LNCaP clone FGC (cell line): Measurements from ENCODE around the gene CD59.

Source experiments
- DNase-seq: peaks from one replicate; pipeline ENCODE4 v3.0.0-alpha.2; 2011; ENCODE audit warnings: low read depth
- H3K4me3 ChIP-seq: 2 replicates; pipeline ENCODE4 v1.5.1; 2011; ENCODE audit warnings: mild to moderate bottlenecking, low read depth, low read length, control low read depth
- TF ChIP-seq, protein P1 (sequence below): IDR thresholded peaks from 2 replicates; pipeline ENCODE4 v1.5.1; 2012; ENCODE audit warnings: mild to moderate bottlenecking; ENCODE audit not compliant: control insufficient read depth, insufficient read depth; ENCODE audit errors: extremely low read depth

CD59 gene

DNA sequence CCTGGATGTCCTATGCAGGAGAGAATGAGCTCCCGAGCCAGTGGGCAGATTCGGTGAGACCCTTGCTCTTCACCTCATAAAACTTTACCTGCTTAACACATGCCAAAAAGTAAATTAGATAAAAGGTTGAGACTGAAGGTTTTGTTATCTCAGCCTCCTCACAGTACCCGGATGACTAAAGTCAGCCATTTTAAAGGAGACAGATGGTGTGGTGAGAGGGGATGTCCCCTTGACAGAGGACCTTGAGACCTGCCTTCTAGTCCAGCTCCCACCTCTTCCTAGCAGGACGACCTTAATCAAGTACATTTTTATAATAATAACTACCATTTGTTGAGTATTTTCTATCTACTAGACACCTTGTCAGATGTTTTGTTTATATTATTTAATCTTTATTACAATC is 75.3 kb downstream of the CD59 start:
- DNase-seq, result no peak
- no peak overlapping the region for H3K4me3 ChIP-seq
- TF ChIP-seq, protein P1, sequence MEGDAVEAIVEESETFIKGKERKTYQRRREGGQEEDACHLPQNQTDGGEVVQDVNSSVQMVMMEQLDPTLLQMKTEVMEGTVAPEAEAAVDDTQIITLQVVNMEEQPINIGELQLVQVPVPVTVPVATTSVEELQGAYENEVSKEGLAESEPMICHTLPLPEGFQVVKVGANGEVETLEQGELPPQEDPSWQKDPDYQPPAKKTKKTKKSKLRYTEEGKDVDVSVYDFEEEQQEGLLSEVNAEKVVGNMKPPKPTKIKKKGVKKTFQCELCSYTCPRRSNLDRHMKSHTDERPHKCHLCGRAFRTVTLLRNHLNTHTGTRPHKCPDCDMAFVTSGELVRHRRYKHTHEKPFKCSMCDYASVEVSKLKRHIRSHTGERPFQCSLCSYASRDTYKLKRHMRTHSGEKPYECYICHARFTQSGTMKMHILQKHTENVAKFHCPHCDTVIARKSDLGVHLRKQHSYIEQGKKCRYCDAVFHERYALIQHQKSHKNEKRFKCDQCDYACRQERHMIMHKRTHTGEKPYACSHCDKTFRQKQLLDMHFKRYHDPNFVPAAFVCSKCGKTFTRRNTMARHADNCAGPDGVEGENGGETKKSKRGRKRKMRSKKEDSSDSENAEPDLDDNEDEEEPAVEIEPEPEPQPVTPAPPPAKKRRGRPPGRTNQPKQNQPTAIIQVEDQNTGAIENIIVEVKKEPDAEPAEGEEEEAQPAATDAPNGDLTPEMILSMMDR, result no peak

DNA sequence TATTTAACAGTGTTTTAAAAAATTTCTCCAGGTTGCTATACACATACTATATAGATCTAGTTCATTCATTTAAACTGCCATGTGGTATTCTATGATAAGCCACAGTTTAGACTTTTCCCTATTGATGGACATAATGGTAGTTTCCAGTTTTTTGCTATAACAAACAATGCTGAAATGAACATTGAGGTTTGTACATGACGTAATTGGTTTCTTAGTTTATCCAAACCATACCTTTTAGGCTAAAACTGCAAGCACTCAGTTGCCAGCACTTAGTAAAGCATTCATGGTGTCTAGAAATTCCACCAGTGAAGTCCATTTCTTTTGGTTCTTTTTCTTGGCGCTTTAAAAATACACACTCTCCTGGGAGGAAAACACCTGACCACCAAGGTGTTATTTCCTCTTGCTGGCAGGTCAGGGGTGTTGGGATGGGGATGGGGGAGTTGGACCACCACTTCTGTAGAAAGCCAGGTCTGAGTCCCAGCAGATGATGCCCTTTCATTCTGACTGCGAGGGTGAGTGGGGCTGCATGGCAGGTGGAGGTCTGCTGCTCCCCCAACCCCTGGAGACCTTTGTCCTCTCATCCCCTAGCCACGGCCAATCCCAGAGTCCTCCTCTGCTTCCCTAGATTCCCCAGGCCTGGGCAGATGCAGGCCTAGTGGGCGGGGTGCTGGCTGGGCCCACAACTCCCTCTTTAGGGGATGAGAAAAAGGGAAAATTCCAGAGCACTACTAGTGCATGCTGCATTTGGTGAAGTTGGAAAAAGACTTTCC is 76.7 kb downstream of the CD59 start:
- TF ChIP-seq, protein P1, result no peak
- H3K4me3 ChIP-seq, result no peak overlapping the region
- DNase-seq, result no peak

DNA sequence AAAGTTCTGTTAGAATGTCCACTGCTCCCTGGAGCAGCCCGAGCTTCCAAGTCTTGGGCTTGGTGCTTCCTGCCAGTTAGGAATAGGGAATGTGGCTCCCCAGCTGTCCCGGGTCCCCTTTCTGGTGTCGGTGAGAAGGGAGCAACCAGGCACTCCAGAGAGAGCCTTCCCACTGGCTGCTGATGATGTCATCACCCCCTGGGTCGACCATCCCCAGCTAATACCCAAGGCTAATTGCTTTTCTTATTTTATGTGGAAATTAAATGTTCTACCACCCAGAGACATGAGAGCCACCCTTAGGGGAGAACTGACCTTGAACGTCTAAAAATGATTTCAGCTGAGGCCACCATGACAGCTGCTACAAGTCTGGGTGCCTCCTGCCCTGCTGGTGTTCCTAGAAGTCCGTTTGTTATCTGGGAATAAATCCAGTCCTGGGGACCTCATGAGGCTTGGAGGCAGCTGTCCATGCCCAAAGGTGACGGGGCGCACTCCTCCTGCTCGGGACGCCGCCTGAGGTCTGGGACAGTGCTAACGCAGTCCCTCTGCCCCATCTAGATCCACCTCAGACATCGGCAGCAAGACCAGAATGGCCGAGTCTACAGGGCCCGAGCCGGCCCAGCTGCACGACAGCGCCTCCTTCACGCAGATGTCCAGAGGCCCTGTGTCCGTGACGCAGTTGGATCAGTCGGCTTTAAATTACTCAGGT is 77.9 kb downstream of the CD59 start:
- TF ChIP-seq, protein P1, result no peak
- no peak for DNase-seq
- H3K4me3 ChIP-seq, result no peak overlapping the region

DNA sequence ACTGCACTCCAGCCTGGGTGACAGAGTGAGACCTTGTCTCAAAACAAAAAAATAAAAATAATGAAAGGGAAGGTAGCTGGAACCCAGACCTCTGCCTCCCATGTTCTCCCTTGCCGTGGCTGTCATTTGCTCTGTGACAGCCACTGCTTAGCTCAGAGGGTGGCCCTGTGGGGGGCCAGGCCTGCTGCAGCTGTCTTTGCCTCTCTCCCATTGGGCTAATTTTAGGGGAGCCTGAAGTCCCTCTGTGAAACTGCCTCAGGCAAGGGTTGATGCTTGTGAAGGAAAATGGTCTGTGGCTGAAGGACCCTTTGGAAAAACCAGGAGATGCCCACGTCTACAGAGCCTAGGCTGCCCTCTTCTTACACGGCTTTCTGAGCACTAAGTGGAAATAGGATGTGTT is 78.5 kb downstream of the CD59 start:
- no peak for DNase-seq
- H3K4me3 ChIP-seq, result no peak overlapping the region
- TF ChIP-seq, protein P1, result no peak

DNA sequence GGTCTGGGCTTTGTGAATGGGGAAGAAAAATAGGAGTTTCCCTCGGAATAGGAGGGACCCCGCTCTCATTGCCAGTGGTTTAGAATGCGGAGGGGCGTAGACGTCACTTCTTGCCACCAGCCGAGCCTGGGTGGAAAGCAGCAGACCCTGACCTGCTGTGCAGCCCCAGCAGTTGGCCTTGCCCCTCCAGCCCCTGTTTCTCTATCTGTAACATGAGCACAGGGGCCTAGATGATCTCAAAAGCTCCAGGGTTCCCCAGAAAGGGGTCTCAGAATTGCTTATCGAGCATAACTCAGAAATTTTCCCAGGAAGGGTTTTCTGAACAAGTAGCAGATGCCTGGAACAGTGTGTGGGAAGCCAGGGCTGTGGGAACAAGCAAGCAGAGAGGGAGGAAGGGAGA is 79.5 kb downstream of the CD59 start:
- H3K4me3 ChIP-seq, result no peak overlapping the region
- DNase-seq, result no peak
- TF ChIP-seq, protein P1, result no peak

DNA sequence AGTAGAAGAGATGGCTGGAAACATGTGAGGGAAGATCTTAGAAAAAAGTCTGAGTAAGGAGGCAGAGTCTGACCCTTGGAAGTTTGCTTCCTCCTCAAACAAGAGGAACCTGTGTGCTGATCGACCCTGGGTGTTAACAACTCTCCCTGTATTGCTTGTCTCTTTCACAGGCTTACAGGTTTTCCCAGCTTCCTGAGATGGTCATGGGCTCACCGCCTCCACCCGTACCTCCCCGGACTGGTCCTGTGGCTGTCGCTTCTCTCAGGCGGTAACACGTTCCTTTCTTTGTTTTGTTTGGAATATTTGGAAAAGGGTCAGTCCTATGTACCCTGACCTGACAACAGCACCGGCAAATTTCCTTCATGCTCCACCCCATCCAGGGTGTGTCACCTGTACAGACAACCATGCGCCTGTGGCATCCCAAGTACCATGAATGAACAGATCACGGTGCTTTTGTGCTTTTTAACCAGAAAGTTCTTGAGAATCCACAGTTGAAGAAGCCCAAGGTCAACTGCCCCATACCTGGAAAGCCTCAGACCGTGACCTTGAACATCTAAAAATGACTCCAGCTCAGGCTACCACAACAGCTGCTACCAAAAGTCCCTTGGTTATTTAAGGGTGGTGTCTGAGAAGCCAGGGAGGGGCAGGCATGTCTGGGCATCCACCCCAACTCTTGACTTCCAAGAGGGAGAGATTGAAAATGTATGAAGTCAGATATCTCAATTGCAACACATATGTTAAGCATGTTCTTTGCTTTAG is 80.2 kb downstream of the CD59 start:
- no peak overlapping the region for H3K4me3 ChIP-seq
- TF ChIP-seq, protein P1, result no peak
- DNase-seq, result no peak
